IMR-90 (cell line): Measurements from ENCODE around the gene DOCK4.

Source experiments
- BHLHE40 ChIP-seq: fragments of 150-350 bp; IDR thresholded peaks from 2 replicates; pipeline ENCODE4 v1.6.1; 2016; ENCODE audit warnings: mild to moderate bottlenecking, low read depth, low read length
- MAFK ChIP-seq: IDR thresholded peaks from 2 replicates; pipeline ENCODE4 v1.6.1; 2012; ENCODE audit warnings: low read depth, low read length, improper control_type of control experiment
- POLR2A ChIP-seq: IDR thresholded peaks from 2 replicates; pipeline ENCODE4 v1.6.1; 2012; ENCODE audit warnings: mild to moderate bottlenecking, low read depth, low read length
- RAD21 ChIP-seq: IDR thresholded peaks from 2 replicates; pipeline ENCODE4 v1.6.1; 2012; ENCODE audit warnings: low read length, improper control_type of control experiment
- TF ChIP-seq, protein P1 (sequence below): conservative IDR thresholded peaks from 2 replicates; pipeline ENCODE4 v1.5.1; 2012; ENCODE audit warnings: mild to moderate bottlenecking, low read depth, low read length, improper control_type of control experiment
- TF ChIP-seq, protein P2 (sequence below): fragments of 150-350 bp; IDR thresholded peaks from 2 replicates; pipeline ENCODE4 v1.6.1; 2017; ENCODE audit warnings: mild to moderate bottlenecking, antibody characterized with exemption, low read length, low read depth

GRCh38 chr7:112238852-112239610, 32.8 kb upstream of the DOCK4 start:
- TF ChIP-seq, protein P1, sequence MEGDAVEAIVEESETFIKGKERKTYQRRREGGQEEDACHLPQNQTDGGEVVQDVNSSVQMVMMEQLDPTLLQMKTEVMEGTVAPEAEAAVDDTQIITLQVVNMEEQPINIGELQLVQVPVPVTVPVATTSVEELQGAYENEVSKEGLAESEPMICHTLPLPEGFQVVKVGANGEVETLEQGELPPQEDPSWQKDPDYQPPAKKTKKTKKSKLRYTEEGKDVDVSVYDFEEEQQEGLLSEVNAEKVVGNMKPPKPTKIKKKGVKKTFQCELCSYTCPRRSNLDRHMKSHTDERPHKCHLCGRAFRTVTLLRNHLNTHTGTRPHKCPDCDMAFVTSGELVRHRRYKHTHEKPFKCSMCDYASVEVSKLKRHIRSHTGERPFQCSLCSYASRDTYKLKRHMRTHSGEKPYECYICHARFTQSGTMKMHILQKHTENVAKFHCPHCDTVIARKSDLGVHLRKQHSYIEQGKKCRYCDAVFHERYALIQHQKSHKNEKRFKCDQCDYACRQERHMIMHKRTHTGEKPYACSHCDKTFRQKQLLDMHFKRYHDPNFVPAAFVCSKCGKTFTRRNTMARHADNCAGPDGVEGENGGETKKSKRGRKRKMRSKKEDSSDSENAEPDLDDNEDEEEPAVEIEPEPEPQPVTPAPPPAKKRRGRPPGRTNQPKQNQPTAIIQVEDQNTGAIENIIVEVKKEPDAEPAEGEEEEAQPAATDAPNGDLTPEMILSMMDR, result no peak
- TF ChIP-seq RAD21, result no peak
- TF ChIP-seq MAFK, result peak; percentile 35; the same call in 1 of the 2 replicates
- TF ChIP-seq POLR2A, result no peak
- no peak for TF ChIP-seq BHLHE40
- TF ChIP-seq, protein P2, sequence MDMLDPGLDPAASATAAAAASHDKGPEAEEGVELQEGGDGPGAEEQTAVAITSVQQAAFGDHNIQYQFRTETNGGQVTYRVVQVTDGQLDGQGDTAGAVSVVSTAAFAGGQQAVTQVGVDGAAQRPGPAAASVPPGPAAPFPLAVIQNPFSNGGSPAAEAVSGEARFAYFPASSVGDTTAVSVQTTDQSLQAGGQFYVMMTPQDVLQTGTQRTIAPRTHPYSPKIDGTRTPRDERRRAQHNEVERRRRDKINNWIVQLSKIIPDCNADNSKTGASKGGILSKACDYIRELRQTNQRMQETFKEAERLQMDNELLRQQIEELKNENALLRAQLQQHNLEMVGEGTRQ, result no peak
